CD4-positive, alpha-beta T cell treated with Interleukin-15 for 1 hour (primary cell): ENCODE results near the gene VWA1.
"Not testable (repeated sequence)": the region's sequence is repeated elsewhere in the genome, so short reads cannot be mapped to it uniquely, and the experiment has no call there.

Experiments used
- DNase-seq: peaks from one replicate; pipeline ENCODE4 v3.0.0-alpha.2; 2020

Gene VWA1

GRCh38 chr1:1461721-1462317, 26.3 kb downstream of the VWA1 start:
- DNase-seq: no peak

GRCh38 chr1:1462318-1462966, 27.0 kb downstream of the VWA1 start:
- peak; percentile 21 for DNase-seq

GRCh38 chr1:1463312-1463711, 27.8 kb downstream of the VWA1 start:
- DNase-seq: no peak

GRCh38 chr1:1468196-1468985, 32.9 kb downstream of the VWA1 start:
- DNase-seq: not testable (repeated sequence)

GRCh38 chr1:1470626-1471388, 35.3 kb downstream of the VWA1 start:
- DNase-seq: no peak

- DNase-seq: peak; percentile 90
Observed at GRCh38 chr1:1471389-1472052, 36.0 kb downstream of the VWA1 start, which contains the start of gene ATAD3B. Gene ATAD3B, plus strand, starts transcription at chr1:1471765. Its CDS starts 120 bp downstream, at chr1:1471885.

- not testable (repeated sequence) for DNase-seq
Observed at GRCh38 chr1:1472053-1472876, 36.8 kb downstream of the VWA1 start.

- DNase-seq: peak; percentile 55
Observed at GRCh38 chr1:1476011-1476410, 40.5 kb downstream of the VWA1 start.

- DNase-seq: no peak
Observed at GRCh38 chr1:1477206-1477605, 41.7 kb downstream of the VWA1 start.

GRCh38 chr1:1479547-1480487, 44.3 kb downstream of the VWA1 start:
- no peak for DNase-seq

- not testable (repeated sequence) for DNase-seq
Observed at GRCh38 chr1:1480488-1480867, 45.0 kb downstream of the VWA1 start.

- not testable (repeated sequence) for DNase-seq
Observed at GRCh38 chr1:1481811-1482210, 46.3 kb downstream of the VWA1 start.

- DNase-seq: no peak
Observed at GRCh38 chr1:1482856-1483255, 47.4 kb downstream of the VWA1 start.

GRCh38 chr1:1483714-1484113, 48.2 kb downstream of the VWA1 start:
- DNase-seq: no peak

GRCh38 chr1:1484976-1485750, 49.7 kb downstream of the VWA1 start:
- DNase-seq: not testable (repeated sequence)

- not testable (repeated sequence) for DNase-seq
Observed at GRCh38 chr1:1485755-1486317, 50.3 kb downstream of the VWA1 start.

GRCh38 chr1:1487701-1488100, 52.2 kb downstream of the VWA1 start:
- no peak for DNase-seq

GRCh38 chr1:1489231-1489630, 53.7 kb downstream of the VWA1 start:
- DNase-seq: no peak

GRCh38 chr1:1489861-1490260, 54.4 kb downstream of the VWA1 start:
- DNase-seq: no peak
